Measurements from ENCODE around the gene GPR160.
"Not testable (repeated sequence)": the region's sequence is repeated elsewhere in the genome, so short reads cannot be mapped to it uniquely, and the experiment has no call there.

GPR160 gene

DNA sequence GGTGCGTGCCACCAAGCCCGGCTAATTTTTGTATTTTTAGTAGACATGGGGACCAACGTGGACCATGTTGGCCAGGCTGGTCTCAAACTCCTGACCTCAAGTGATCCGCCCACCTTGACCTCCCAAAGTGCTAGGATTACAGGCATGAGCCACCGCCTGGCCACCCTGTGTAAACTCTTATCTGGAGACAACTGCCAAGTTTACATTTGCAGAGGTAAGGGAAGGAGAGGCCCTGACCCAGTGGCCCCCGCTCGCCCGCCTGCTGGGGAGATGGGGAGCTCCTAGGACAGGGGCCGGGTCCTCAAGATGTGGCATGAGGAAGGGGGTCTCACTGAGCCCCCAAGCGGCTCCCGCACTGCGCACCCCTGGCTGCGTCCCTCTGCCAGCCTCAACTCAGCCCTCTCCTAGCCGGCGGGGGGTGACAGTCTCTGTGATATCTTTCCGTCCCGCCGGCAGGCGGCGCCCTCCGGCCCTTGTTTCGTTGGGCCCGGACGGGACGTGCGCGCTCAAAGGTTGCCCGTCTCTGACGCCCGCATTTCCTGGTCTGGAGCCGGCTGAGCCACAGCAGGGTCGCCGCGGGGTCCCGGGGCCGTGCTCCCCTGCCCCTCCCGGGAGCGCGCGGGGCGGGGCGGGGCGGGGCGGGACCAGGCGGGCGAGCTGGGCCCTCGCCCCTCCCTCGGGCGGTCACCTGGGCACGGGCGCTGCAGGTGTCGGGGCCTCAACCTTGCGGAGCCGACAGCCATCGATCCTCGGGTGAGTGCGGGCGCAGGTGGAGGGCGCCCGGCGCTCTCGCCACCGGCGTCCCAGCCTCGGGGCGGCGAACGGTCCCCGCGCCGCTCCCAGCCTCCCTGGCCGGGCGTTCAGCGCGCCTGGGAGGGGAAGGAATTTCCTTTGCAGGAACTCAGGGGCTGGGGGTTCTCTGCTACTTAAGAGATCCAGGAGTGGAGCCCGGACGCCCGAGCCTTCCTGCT lies at the start of gene GPR160:
GPR160 (plus strand) TSS at position 533 of the 971 bp plus-strand sequence. CDS start 45,978 bp downstream, outside the sequence.
- DNase-seq, result peak; percentile 82

DNA sequence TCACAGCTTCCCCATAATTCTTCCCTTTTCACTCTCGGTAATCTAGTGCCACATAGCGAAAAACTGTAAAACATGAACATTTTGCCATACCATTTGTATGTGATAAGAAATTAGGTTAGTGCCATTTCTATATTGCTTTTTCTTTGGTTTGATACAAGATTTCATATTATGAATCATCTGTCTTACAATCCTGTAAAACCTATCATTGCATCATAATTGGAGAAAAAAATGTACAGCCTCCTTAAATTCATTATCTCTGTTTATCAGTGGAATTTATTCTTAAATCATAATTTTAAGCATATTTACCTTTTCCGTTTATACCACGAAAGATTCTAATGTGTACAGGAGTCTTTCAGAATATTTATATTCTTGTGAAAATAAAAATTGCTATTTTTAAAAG lies 47.4 kb upstream of the GPR160 start:
- no peak for DNase-seq

GRCh38 chr3:169992156-169992555 lies 45.6 kb upstream of the GPR160 start:
- DNase-seq, result no peak

DNA sequence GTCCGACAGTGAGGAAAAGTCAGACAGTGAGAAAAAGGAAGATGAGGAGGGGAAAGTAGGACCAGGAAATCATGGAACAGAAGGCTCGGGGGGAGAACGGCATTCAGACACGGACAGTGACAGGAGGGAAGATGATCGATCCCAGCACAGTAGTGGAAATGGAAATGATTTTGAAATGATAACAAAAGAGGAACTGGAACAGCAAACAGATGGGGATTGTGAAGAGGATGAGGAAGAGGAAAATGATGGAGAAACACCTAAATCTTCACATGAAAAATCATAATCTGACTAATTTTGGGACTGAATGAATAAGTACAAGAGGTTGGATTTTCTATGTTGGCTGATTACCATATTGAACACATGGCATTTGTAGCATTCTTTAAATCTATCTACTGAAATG lies 45.0 kb upstream of the GPR160 start:
- no peak for DNase-seq

DNA sequence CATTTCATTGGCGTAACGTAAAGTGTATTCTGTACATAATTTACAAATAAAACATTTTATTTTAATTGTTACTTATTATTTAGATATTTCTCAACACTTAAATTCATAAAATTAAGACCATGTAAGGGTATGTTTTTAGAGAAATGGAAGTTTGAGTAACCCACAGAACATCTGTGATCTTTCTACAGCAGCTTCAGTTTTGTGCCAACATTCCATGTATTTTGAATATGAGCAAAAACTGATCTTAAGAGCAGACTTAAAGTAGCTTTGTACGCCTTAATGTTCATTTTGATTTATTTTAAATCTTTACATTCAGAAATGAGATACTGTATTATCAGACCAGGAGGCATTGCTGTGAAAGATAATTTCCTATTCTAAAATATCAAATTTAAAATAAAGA lies 44.0 kb upstream of the GPR160 start:
- DNase-seq, result no peak

GRCh38 chr3:169996063-169996462 lies 41.7 kb upstream of the GPR160 start:
- no peak for DNase-seq

GRCh38 chr3:169998668-169999131 lies 39.1 kb upstream of the GPR160 start:
- no peak for DNase-seq

DNA sequence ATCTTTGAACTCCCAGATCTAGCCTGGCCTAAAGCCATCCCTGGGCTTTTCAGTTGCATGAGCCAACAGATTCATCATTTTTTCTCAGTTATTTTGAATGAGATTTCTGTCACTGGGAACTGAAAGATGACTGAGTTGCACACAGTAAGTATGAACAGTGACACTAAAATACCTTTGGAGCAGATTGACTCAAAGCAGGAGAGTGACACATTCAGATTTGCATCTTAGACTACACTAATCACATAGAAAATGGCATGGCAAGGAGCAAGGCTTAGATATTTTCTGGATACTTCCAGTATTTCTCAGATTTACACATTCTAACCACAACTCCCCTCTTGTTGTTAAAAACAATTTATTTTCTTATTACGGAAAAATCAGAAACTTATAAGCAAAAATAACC lies 38.4 kb upstream of the GPR160 start:
- no peak for DNase-seq

DNA sequence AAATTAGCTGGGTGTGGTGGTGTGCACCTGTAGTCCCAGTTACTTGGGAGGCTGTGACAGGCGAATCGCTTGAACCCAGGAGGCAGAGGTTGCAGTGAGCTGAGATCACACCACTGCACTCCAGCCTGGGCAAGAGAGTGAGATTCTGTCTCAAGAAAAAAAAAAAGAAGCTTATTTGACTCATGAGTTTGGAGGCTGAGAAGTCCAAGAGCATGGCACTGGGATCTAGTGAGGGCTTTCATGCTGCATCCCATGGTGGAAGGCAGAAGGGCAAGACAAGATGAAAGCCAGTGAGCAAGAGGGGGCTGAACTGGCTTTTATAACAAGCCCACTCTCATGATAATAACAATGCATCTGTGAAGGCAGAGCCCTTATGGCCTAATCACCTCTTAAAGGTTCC lies 37.7 kb upstream of the GPR160 start:
- no peak for DNase-seq

DNA sequence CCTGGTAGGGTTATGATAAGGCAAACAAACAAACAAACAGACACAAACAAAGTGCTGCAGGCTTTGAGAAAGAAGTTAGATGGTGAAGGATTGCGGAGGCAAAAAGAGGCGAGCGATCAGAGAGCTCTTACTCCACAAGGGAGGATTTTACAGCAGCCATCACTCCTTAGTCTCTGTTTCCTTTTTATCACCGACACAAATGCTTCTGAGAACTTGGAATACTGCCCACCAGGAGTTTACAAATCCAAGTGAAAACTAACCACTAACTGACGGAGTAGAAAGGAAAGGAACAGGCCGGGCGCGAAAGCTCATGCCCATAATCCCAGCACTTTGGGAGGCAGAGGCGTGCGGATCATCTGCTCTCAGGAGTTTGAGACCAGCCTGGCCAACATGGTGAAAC lies 35.6 kb upstream of the GPR160 start:
- DNase-seq, result no peak

DNA sequence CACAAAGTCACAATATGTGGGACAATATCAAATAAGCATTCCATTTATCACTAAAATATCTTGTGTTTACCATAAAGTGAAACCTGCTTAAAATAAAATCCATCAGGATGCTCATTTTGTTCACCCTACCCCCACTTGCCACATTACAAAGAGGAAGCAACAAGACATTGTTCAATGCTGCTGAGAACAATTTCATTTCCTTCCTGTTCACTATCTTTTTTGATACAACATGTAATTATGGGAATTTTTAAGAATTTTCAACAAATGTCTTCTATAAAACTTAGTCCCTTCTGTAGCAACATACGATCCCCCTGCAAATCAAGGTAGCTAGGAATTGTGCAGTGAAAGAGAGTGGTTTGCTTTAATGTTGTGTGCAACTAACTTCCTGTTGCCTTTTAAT lies 34.9 kb upstream of the GPR160 start:
- no peak for DNase-seq

DNA sequence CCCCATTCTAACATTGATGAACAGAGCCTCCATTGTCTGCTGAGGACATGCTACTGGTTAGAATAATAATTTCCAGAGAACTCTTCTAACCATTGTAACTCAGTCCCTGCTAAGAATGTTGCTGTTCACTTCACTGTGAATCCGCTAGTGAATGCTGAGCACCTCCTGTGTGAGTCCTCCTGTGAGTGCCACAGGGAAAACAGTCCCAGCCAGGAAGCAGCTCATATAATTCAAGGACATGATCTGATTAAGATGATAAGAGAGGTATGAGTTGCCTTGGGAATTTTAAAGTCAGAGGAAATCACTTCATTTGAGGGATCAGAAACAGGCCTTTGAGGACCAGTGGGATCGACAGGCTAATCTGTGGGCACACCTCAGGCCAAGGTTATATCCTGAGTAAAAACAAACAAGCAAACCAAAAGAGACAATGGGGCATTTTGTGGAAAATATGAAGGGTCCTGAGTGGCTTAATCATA lies 33.9 kb upstream of the GPR160 start:
- DNase-seq, result no peak

GRCh38 chr3:170007031-170007663 lies 30.6 kb upstream of the GPR160 start:
- DNase-seq, result peak; percentile 44

- DNase-seq, result no peak
These were observed 27.3 kb upstream of the GPR160 start for GRCh38 chr3:170010498-170010897.

DNA sequence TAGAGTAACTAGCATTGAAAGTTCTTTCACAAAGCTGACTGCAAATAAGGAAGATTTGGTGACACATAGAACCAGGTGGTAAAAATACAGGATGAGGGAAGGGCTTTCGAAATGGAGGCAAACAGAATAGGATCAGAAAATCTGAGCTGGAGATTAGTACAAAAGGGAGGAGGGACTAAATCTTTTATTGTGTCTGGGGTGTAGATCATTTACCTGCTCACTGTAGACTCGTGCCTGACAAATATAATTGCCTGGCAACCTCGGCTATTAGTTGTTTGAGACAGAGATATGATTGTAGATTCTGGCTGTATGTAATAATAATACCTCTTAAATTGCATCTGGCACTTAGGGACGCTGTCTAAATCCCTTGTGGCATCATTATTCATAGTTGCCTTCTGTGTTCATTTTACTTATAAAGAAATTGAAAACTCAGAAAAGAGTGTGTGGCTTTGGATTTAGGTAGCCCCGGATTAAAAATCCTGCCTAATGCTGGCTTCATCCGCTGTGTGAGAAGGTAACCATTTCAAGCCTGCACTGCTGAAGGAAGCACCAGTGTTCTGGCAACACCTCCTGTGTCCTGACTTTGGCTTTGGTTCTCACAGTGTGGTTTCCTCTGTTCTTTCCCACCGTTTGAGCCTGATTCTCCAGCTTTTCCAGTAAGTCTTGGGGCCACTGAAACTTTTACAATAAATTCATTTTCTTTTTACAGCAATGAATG lies 25.0 kb upstream of the GPR160 start:
- no peak for DNase-seq

- DNase-seq, result no peak
These were observed 21.7 kb upstream of the GPR160 start for GRCh38 chr3:170016057-170016456.

DNA sequence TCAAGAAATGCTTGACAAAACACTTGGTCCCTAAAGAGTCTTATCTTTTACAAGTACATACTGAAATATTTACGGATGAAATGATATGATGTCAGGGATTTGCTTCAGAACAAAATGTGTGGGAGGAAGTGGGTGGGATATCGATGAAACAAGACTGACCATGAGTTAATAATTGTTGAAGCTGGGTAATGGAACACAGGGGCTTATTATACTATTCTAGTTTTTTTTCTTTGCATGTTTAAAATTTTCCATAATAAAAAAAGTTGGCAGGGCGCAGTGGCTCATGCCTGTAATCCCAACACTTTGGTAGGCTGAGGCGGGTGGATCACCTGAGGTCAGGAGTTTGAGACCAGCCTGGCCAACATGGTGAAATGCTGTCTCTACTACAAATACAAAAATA lies 18.5 kb upstream of the GPR160 start:
- not testable (repeated sequence) for DNase-seq

- DNase-seq, result no peak
These were observed 16.7 kb upstream of the GPR160 start for GRCh38 chr3:170021083-170021482.

DNA sequence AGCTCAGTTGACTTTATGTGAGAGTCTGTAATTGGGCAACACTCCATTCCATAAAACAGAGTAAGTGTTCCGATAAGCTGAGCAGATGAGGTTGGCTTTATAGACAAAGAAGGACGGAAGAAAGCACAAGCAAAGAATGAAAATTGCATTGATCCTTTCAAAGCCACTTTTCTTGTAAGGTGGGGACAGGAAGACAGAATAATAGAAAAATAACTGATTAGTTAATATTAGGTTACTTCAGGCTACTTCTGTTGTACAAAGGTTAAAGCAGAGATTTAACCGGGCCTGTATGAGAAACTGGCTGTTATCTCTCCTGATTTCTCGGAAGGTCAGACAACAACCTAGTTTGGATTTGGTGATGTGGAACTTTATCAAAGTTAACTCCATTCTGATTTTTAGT lies 15.5 kb upstream of the GPR160 start:
- DNase-seq, result no peak

DNA sequence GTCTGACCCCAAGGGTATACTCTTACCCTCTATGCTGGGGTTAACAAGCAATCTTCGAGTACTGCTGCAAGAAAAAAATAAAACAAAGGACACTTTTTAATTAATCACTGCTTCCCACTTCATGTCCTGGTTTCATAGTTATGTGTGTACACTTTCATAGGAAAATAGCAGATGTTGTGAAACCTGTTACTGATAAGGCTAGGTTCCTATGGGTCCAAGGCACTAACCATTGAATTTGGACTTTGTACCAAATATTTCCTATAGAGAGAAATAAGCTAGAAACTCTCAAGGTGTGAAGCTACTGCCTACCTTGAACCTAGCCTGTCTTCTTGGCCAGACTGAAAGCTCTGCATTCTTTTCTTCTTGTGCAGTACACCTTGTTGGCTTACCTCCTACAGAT lies 14.6 kb upstream of the GPR160 start:
- DNase-seq, result no peak

DNA sequence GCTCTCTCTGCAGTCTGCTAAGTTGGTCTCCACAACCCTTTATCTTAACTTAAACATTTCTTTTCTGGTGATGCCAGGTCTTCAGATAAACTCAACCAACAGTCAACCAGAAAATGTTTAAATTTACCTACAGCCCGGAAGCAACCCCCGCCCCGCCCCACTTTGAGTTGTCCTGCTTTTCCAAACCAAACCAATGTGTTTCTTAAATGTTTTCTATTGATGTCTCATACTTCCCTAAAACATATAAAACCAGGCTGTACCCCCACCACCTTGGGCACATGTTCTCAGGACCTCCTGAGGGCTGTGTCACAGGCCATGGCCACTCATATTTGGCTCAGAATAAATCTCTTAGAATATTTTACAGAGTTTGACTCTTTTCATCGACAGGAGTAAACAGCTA lies 13.2 kb upstream of the GPR160 start:
- DNase-seq, result no peak

DNA sequence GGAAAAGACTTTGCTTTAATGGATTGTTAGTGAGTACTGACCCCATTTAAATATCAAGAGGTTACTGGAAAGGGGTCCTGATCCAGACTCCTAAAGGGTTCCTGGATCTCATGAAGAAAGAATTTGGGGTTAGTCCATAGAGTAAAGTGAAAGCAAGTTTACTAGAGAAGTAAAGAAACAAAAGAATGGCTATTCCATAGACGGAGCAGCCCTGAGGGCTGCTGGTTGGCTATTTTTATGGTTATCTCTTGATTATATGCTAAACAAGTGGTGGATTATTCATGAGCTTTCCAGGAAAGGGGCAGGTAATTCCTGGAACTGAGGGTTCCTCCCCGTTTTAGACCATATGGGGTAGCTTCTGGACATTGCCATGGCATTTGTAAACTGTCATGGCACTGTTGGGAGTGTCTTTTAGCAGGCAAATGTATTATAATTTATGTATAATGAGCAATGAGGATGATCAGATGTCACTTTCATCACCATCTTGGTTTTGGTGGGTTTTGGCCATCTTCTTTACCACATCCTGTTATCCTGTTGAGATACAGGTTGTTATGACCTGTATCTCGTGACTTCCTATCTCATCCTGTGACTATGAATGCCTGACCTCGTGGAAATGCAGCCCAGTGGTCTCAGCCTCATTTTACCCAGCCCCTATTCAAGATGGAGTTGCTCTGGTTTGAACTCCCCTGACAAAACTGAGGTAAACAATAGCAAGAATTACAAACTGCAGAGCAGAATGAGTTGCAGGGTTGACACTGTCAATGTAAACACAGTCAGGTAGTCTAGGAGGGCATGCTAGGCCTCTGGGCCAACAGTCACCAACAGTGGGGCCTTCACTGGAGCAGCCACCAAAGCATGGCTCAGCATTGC lies 10.3 kb upstream of the GPR160 start:
- DNase-seq, result no peak
